Body of pancreas (tissue), 4 donors: Measurements from ENCODE around the gene CD248. TPM values are rescaled to one million over a fixed set of nuclear protein-coding genes. Genes with fewer than 3 reads are reported as not detected.

Experiments used
- ATAC-seq: fragments of 150-250 bp; one replicate; pipeline ENCODE4 v1.9.1; 2016
- DNase-seq, 4 donors: peaks; one replicate each; pipeline ENCODE4 v3.0.0-alpha.2; 2019
- H3K27ac ChIP-seq, 4 donors: fragments of 200-600 bp; sonication (generic); 1 replicate in 3 of 4; 2 replicates in 1 of 4; pipeline versions ENCODE4 v1.5.1 to v1.6.1; 2016 to 2019; ENCODE audit warnings: mild to moderate bottlenecking in 1 of 4, mixed read lengths in 1 of 4, moderate library complexity in 1 of 4
- H3K27me3 ChIP-seq, 2 donors: fragments of 200-600 bp; sonication (generic); one replicate each; pipeline ENCODE4 v1.6.0; 2016; ENCODE audit warnings: mild to moderate bottlenecking in 1 of 2
- H3K36me3 ChIP-seq, 2 donors: fragments of 200-600 bp; sonication (generic); replicated peaks in 1 of 2; 2 replicates each; pipeline ENCODE4 v1.5.1; 2016; ENCODE audit warnings: low read depth in 2 of 2; ENCODE audit not compliant: insufficient read depth in 1 of 2
- H3K4me1 ChIP-seq: fragments of 200-600 bp; sonication (generic); one replicate; pipeline ENCODE4 v1.6.0; 2016
- H3K4me3 ChIP-seq, 2 donors: fragments of 200-600 bp; sonication (generic); 1 replicate in 1 of 2; 2 replicates in 1 of 2; pipeline ENCODE4 v1.5.1; 2016 to 2019
- H3K9me3 ChIP-seq, 3 donors: fragments of 200-600 bp; sonication (generic); 1 replicate in 2 of 3; 2 replicates in 1 of 3; pipeline ENCODE4 v1.5.1; 2016
- CTCF ChIP-seq, 7 experiments: fragments of 450-650 bp in 4 of 7; fragments of 200-600 bp in 3 of 7; sonication (generic) in 3 of 7; IDR thresholded peaks; one replicate each; pipeline ENCODE4 v1.5.1; 2016 to 2019; ENCODE audit warnings: antibody characterized with exemption in 7 of 7
- POLR2A ChIP-seq, 3 donors: fragments of 450-650 bp; IDR thresholded peaks; one replicate each; pipeline ENCODE4 v1.6.1; 2016; ENCODE audit warnings: antibody characterized with exemption in 3 of 3, mild to moderate bottlenecking in 2 of 3
- WGBS, 2 donors: methylation state at CpG; one replicate each; pipeline ENCODE4 v1.1.5; 2017; 5-methylcytosine and 5-hydroxymethylcytosine counted together
- intact Hi-C: fragments of 100-400 bp; cut with DNase I; formaldehyde crosslinking; loops from one replicate; pipeline ENCODE4 v1.15.1; 2023
- total RNA-seq, 2 donors: library from RNA; depleted of rRNA; stranded (reverse); fragments of >200 nt; gene quantifications; one replicate each; pipeline ENCODE4 v1.1.0, GENCODE V29; 2016

The CD248 gene
- total RNA-seq, 2 donors from 2014 or later: 10.6 to 86.0 TPM

GRCh38 chr11:66282468-66283455 is 34.1 kb downstream of the CD248 start:
- intact Hi-C loops: no loop called here
- TF ChIP-seq CTCF (IDR thresholded peaks at IDR 0.05) (peak; percentile 97 to 100 (median 98)), POLR2A (IDR thresholded peaks at IDR 0.05) (no peak)
- Histone ChIP-seq H3K36me3 (peaks cover 0 to 2% of the 10 kb centered on the region in 2 donors), H3K9me3 (no peaks in the 10 kb centered on the region), H3K27ac (peak overlapping the region in 2 of 4 donors; percentile 1 to 51), H3K4me1 (peaks cover 18% of the 10 kb centered on the region), H3K27me3 (no peaks in the 10 kb centered on the region), H3K4me3 (no peak overlapping the region)
- WGBS, 2 donors: 13 to 72% methylated on average over 6 to 35 of the region's 35 CpGs
- ATAC-seq (peak; percentile 88), DNase-seq (peak; percentile 99 to 100 (median 100))

GRCh38 chr11:66281776-66282467 is 34.9 kb downstream of the CD248 start:
- DNase-seq (no peak), ATAC-seq (no peak)
- 21 to 51% methylated on average over 4 to 19 of the region's 20 CpGs for WGBS, 2 donors
- Histone ChIP-seq H3K27ac (peak overlapping the region in 1 of 4 donors; percentile 43), H3K27me3 (no peaks in the 10 kb centered on the region), H3K4me3 (no peak overlapping the region), H3K36me3 (peaks cover 0 to 2% of the 10 kb centered on the region in 2 donors), H3K9me3 (no peaks in the 10 kb centered on the region), H3K4me1 (peaks cover 17% of the 10 kb centered on the region)
- TF ChIP-seq POLR2A (IDR thresholded peaks at IDR 0.05) (no peak), CTCF (IDR thresholded peaks at IDR 0.05) (no peak)
- intact Hi-C loops: no loop called here

GRCh38 chr11:66281001-66281400 is 35.8 kb downstream of the CD248 start:
- ATAC-seq: no peak
- Histone ChIP-seq H3K27me3 (no peaks in the 10 kb centered on the region), H3K4me1 (peaks cover 12% of the 10 kb centered on the region), H3K4me3 (no peak overlapping the region), H3K27ac (no peak overlapping the region), H3K9me3 (no peaks in the 10 kb centered on the region), H3K36me3 (peaks cover 0 to 2% of the 10 kb centered on the region in 2 donors)
- intact Hi-C loops: no loop called here
- no peak for TF ChIP-seq CTCF (IDR thresholded peaks at IDR 0.05)
- no peak for TF ChIP-seq POLR2A (IDR thresholded peaks at IDR 0.05)
- 90 to 91% methylated on average over 6 of the region's 6 CpGs for WGBS, 2 donors
- no peak for DNase-seq

- WGBS, 2 donors: 78 to 91% methylated on average over 7 to 12 of the region's 14 CpGs
- Histone ChIP-seq H3K4me3 (no peak overlapping the region), H3K27ac (no peak overlapping the region), H3K36me3 (peaks cover 0 to 5% of the 10 kb centered on the region in 2 donors), H3K9me3 (no peaks in the 10 kb centered on the region), H3K4me1 (peaks cover 12% of the 10 kb centered on the region), H3K27me3 (no peaks in the 10 kb centered on the region)
- intact Hi-C loops: no loop called here
- no peak for TF ChIP-seq POLR2A (IDR thresholded peaks at IDR 0.05)
- TF ChIP-seq CTCF (IDR thresholded peaks at IDR 0.05): no peak
- DNase-seq: no peak
- no peak for ATAC-seq
These were observed 36.4 kb downstream of the CD248 start for GRCh38 chr11:66280428-66280827.
